Endothelial cell of umbilical vein (primary cell): ENCODE data around the gene SLC12A6. TPM values are rescaled to one million over a fixed set of nuclear protein-coding genes. Genes with fewer than 3 reads are reported as not detected.

Experiments used
- BruUV-seq: library from RNA; stranded (reverse); fragments of 400-500 nt; replicated peaks from 2 replicates; lab custom pipeline; 2021; lab: Mats Ljungman, UMichigan
- CTCF ChIA-PET: fragments of 300-600, 350-600 bp; sonication (Branson Sonifier 250); formaldehyde crosslinking; loops from one replicate; lab custom pipeline; 2021; ENCODE audit warnings: antibody characterized with exemption, inconsistent platforms; lab: Charles Lee
- POLR2A ChIA-PET: fragments of 300-600, 350-600 bp; sonication (Branson Sonifier 250); formaldehyde crosslinking; loops from one replicate; lab custom pipeline; 2021; ENCODE audit warnings: antibody characterized with exemption, inconsistent platforms; lab: Charles Lee
- DNase-seq: peaks from one replicate; pipeline ENCODE4 v3.0.0-alpha.2; 2011; ENCODE audit warnings: low read depth, low spot score
- FAIRE-seq: peaks from 2 replicates; lab custom pipeline; 2011; peaks lifted over from hg19 to GRCh38; lab: Jason Lieb, UNC
- H2AFZ ChIP-seq: 2 replicates; pipeline ENCODE4 v1.6.0; 2012; ENCODE audit warnings: low read depth, low read length, control low read depth, inconsistent platforms
- H3K27ac ChIP-seq: 2 replicates; pipeline ENCODE4 v1.5.1; 2011; ENCODE audit warnings: low read depth, mild to moderate bottlenecking, control low read depth, low read length, moderate library complexity; ENCODE audit not compliant: insufficient read depth
- H3K27me3 ChIP-seq, 2 experiments: 2 replicates each; pipeline versions ENCODE4 v1.6.0 to v1.6.1; 2011; ENCODE audit warnings: low read length in 2 of 2, mixed read lengths in 1 of 2; ENCODE audit not compliant: control insufficient read depth in 2 of 2, insufficient read depth in 2 of 2
- H3K36me3 ChIP-seq, 2 experiments: 2 replicates in 1 of 2; 3 replicates in 1 of 2; pipeline ENCODE4 v1.5.1; 2011; ENCODE audit warnings: low read length in 2 of 2, mild to moderate bottlenecking in 1 of 2, moderate library complexity in 1 of 2; ENCODE audit not compliant: control insufficient read depth in 2 of 2, insufficient read depth in 2 of 2; ENCODE audit errors: extremely low read depth in 1 of 2
- H3K4me1 ChIP-seq: 3 replicates; pipeline ENCODE4 v1.5.1; 2011; ENCODE audit warnings: mild to moderate bottlenecking, low read length; ENCODE audit not compliant: control insufficient read depth, insufficient read depth; ENCODE audit errors: extremely low read depth
- H3K4me2 ChIP-seq: 2 replicates; pipeline ENCODE4 v1.6.1; 2011; ENCODE audit warnings: low read length, control low read depth, mixed read lengths; ENCODE audit not compliant: insufficient read depth
- H3K4me3 ChIP-seq, 3 experiments: fragments of 200-600 bp in 1 of 3; sonication (generic), shearing (Covaris generic) in 1 of 3; replicated peaks in 1 of 3; 2 replicates each; pipeline ENCODE4 v1.5.1; 2011 to 2016; ENCODE audit warnings: control low read depth in 3 of 3, low read length in 3 of 3, mild to moderate bottlenecking in 2 of 3, inconsistent platforms in 1 of 3, low read depth in 1 of 3, moderate library complexity in 1 of 3; ENCODE audit not compliant: insufficient read depth in 1 of 3
- H3K79me2 ChIP-seq: 2 replicates; pipeline ENCODE4 v1.6.0; 2012; ENCODE audit warnings: low read length, inconsistent platforms; ENCODE audit not compliant: control insufficient read depth, insufficient read depth
- H3K9ac ChIP-seq: replicated peaks from 2 replicates; pipeline ENCODE3; 2011; ENCODE audit warnings: low read length, control low read depth; ENCODE audit not compliant: insufficient read depth; ENCODE audit errors: extremely low read depth
- H3K9me1 ChIP-seq: replicated peaks from 3 replicates; pipeline ENCODE4 v1.6.0; 2011; ENCODE audit warnings: mild to moderate bottlenecking, low read length; ENCODE audit not compliant: control insufficient read depth, insufficient read depth; ENCODE audit errors: extremely low read depth
- H3K9me3 ChIP-seq: replicated peaks from 2 replicates; pipeline ENCODE4 v1.5.1; 2012; ENCODE audit warnings: low read length, inconsistent platforms; ENCODE audit not compliant: control insufficient read depth, insufficient read depth
- H4K20me1 ChIP-seq: replicated peaks from 2 replicates; pipeline ENCODE3; 2011; ENCODE audit warnings: mild to moderate bottlenecking, low read length; ENCODE audit not compliant: control insufficient read depth, insufficient read depth; ENCODE audit errors: extremely low read depth
- EZH2 ChIP-seq: IDR thresholded peaks from 2 replicates; pipeline ENCODE4 v1.6.1; 2012; ENCODE audit warnings: borderline replicate concordance, low read depth, mild to moderate bottlenecking, moderate library complexity, low read length, inconsistent platforms; ENCODE audit not compliant: severe bottlenecking
- FOS ChIP-seq: IDR thresholded peaks from 2 replicates; pipeline ENCODE4 v1.6.1; 2011; ENCODE audit warnings: mild to moderate bottlenecking, low read length, moderate library complexity, borderline replicate concordance; ENCODE audit not compliant: insufficient read depth
- GATA2 ChIP-seq: IDR thresholded peaks from 2 replicates; pipeline ENCODE4 v1.7.0; 2011; ENCODE audit warnings: low read depth, mild to moderate bottlenecking, moderate library complexity, mixed read lengths, low read length; ENCODE audit not compliant: insufficient read length, insufficient read depth
- JUN ChIP-seq: IDR thresholded peaks from 2 replicates; pipeline ENCODE4 v1.6.1; 2011; ENCODE audit warnings: borderline replicate concordance, low read depth; ENCODE audit not compliant: insufficient read length, insufficient read depth
- MYC ChIP-seq: IDR thresholded peaks from one replicate; pipeline ENCODE4 v1.6.1; 2011; ENCODE audit warnings: mild to moderate bottlenecking, low read depth, low read length
- POLR2A ChIP-seq: IDR thresholded peaks from 2 replicates; pipeline ENCODE4 v1.6.1; 2012; ENCODE audit warnings: low read depth, mild to moderate bottlenecking, control low read depth, low read length
- POLR2AphosphoS5 ChIP-seq: IDR thresholded peaks from 2 replicates; pipeline ENCODE4 v1.6.1; 2012; ENCODE audit warnings: low read depth, mild to moderate bottlenecking, control low read depth, low read length, moderate library complexity; ENCODE audit not compliant: insufficient read depth
- dilution Hi-C: fragments of 300-500 bp; cut with MboI; formaldehyde crosslinking; loops from one replicate; pipeline ENCODE4 v1.15.0; 2019; ENCODE audit warnings: low sequenced_read_pairs; ENCODE audit not compliant: extremely low pct_ligation_motif_present
- intact Hi-C: fragments of 100-400 bp; cut with micrococcal nuclease; formaldehyde crosslinking; loops from one replicate; pipeline ENCODE4 v1.10.0; 2022
- polyA plus RNA-seq, 4 experiments: library from polyadenylated mRNA; depleted of rRNA in 3 of 4; stranded (reverse) in 3 of 4; unstranded in 1 of 4; fragments of >200 nt; gene quantifications; 2 replicates each; pipeline versions ENCODE4 v1.2.1 to v1.2.3, GENCODE V29; 2011 to 2012; ENCODE audit warnings: missing spikeins in 1 of 4
- total RNA-seq: library from RNA; stranded (reverse); gene quantifications from 2 replicates; pipeline ENCODE4 v1.2.3, GENCODE V29; 2021
- TF ChIP-seq, protein P1 (sequence below), 2 donors: IDR thresholded peaks; 1 replicate in 1 of 2; 2 replicates in 1 of 2; pipeline ENCODE4 v1.5.1; 2011; ENCODE audit warnings: low read length in 2 of 2, mild to moderate bottlenecking in 2 of 2, moderate library complexity in 2 of 2, control low read depth in 1 of 2, inconsistent platforms in 1 of 2, low read depth in 1 of 2; ENCODE audit not compliant: insufficient read depth in 1 of 2; ENCODE audit errors: extremely low read depth in 1 of 2
- TF ChIP-seq, protein P2 (sequence below): IDR thresholded peaks from 2 replicates; pipeline ENCODE4 v1.6.1; 2011; ENCODE audit not compliant: insufficient read depth, insufficient read length

The SLC12A6 gene
- total and polyA plus RNA-seq, 2 donors (not counting 3 experiments of a cell fraction or from before 2014, with no cell fraction given): 21.4 to 27.1 TPM

DNA sequence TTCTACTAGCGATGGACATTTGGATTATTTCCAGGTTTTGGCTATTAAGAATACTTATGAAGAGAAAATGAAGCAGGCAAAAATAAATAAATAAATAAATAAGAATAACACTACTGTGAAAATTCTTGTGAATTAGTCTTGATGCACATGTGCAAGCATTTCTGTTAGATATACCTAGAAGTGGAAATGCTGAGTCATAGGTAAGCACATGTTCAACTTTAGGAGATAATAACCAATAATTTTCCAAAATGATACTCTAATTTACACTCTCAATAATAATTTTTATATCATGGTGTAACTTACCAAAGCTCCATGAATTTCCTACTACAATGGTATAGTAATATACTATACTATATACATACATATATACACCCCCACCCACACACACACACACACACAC, 89.4 kb downstream of the SLC12A6 start:
- Histone ChIP-seq H3K27me3 (no peaks in the 10 kb centered on the region), H3K4me2 (no peak overlapping the region), H2AFZ (no peak overlapping the region), H3K9ac (no peak overlapping the region), H3K27ac (no peak overlapping the region), H3K9me1 (no peaks in the 10 kb centered on the region), H3K4me3 (no peak overlapping the region), H3K9me3 (no peaks in the 10 kb centered on the region), H3K4me1 (no peaks in the 10 kb centered on the region), H4K20me1 (no peaks in the 10 kb centered on the region), H3K79me2 (no peaks in the 10 kb centered on the region), H3K36me3 (peaks cover 6 to 10% of the 10 kb centered on the region in 2 experiments)
- dilution Hi-C loops: no loop called here
- no peak for TF ChIP-seq MYC
- TF ChIP-seq GATA2: no peak
- TF ChIP-seq POLR2AphosphoS5: no peak
- TF ChIP-seq, protein P1, sequence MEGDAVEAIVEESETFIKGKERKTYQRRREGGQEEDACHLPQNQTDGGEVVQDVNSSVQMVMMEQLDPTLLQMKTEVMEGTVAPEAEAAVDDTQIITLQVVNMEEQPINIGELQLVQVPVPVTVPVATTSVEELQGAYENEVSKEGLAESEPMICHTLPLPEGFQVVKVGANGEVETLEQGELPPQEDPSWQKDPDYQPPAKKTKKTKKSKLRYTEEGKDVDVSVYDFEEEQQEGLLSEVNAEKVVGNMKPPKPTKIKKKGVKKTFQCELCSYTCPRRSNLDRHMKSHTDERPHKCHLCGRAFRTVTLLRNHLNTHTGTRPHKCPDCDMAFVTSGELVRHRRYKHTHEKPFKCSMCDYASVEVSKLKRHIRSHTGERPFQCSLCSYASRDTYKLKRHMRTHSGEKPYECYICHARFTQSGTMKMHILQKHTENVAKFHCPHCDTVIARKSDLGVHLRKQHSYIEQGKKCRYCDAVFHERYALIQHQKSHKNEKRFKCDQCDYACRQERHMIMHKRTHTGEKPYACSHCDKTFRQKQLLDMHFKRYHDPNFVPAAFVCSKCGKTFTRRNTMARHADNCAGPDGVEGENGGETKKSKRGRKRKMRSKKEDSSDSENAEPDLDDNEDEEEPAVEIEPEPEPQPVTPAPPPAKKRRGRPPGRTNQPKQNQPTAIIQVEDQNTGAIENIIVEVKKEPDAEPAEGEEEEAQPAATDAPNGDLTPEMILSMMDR (IDR thresholded peaks at IDR 0.05; ENCODE audit: extremely low read depth in 1 of 2, insufficient read depth in 1 of 2, low read depth in 1 of 2, low read length in 2 of 2): no peak
- no peak for TF ChIP-seq EZH2
- TF ChIP-seq FOS: no peak
- TF ChIP-seq POLR2A: no peak
- TF ChIP-seq, protein P2, sequence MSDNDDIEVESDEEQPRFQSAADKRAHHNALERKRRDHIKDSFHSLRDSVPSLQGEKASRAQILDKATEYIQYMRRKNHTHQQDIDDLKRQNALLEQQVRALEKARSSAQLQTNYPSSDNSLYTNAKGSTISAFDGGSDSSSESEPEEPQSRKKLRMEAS: no peak
- TF ChIP-seq JUN: no peak
- POLR2A ChIA-PET: no interaction called here
- intact Hi-C loops: no loop called here
- no TSS peak for BruUV-seq
- DNase-seq (no peak), FAIRE-seq (no peak)
- CTCF ChIA-PET: interaction anchor here (1.0 to 1.2 kb wide), 3 partner anchors 30 to 119 kb away, joined by 3 read pairs; partner anchors contain the start of genes KATNBL1 and LPCAT4
